AG04449 (cell line): ENCODE results near the gene SMAD3.

Experiments
- CTCF ChIA-PET: fragments of 350-600 bp; formaldehyde crosslinking; extraction: SDS; loops from one replicate; lab custom pipeline; 2021; ENCODE audit warnings: antibody characterized with exemption; lab: Yijun Ruan, JAX
- POLR2A ChIA-PET: fragments of 400-600, 350-600 bp; formaldehyde crosslinking; extraction: SDS; loops from one replicate; lab custom pipeline; 2020; ENCODE audit warnings: antibody characterized with exemption, inconsistent platforms; lab: Yijun Ruan, JAX
- DNase-seq: peaks from one replicate; pipeline ENCODE4 v3.0.0-alpha.2; 2010; ENCODE audit warnings: low read depth, low spot score
- H3K4me3 ChIP-seq: 2 replicates; pipeline ENCODE4 v1.5.1; 2011; ENCODE audit warnings: low read depth, mild to moderate bottlenecking, control low read depth, low read length
- CTCF ChIP-seq: IDR thresholded peaks from one replicate; pipeline ENCODE4 v1.5.1; 2011; ENCODE audit warnings: mild to moderate bottlenecking, moderate library complexity, low read length, control low read depth, inconsistent platforms; ENCODE audit not compliant: insufficient read depth; ENCODE audit errors: missing control alignments

SMAD3 gene

GRCh38 chr15:67136802-67137201, 71.4 kb downstream of the SMAD3 start:
- ChIA-PET CTCF (interaction anchor here (1.1 to 1.2 kb wide), 2 partner anchors 12 to 55 kb away, joined by 3 read pairs; no protein-coding TSS in a partner anchor), POLR2A (no interaction called here)
- H3K4me3 ChIP-seq = no peak overlapping the region
- no peak for DNase-seq
- TF ChIP-seq CTCF = no peak

- CTCF ChIA-PET = interaction anchor here (1.1 to 1.2 kb wide), 2 partner anchors 12 to 56 kb away, joined by 3 read pairs; no protein-coding TSS in a partner anchor
- POLR2A ChIA-PET = no interaction called here
Observed at GRCh38 chr15:67137319-67137718, 71.9 kb downstream of the SMAD3 start.

GRCh38 chr15:67137951-67138848, 72.8 kb downstream of the SMAD3 start:
- ChIA-PET POLR2A (no interaction called here), CTCF (interaction anchor here (1.0 to 1.4 kb wide), 4 partner anchors 10 to 57 kb away, joined by 3 read pairs; no protein-coding TSS in a partner anchor)
- H3K4me3 ChIP-seq = no peak overlapping the region
- no peak for TF ChIP-seq CTCF
- no peak for DNase-seq

More at GRCh38 chr15:67137319-67137718, 71.9 kb downstream of the SMAD3 start:
- no peak for TF ChIP-seq CTCF
- no peak overlapping the region for H3K4me3 ChIP-seq
- DNase-seq = no peak

- CTCF ChIA-PET = interaction anchor here (0.7 to 1.4 kb wide), 5 partner anchors 9 to 193 kb away, joined by 3 to 4 read pairs (median 3); no protein-coding TSS in a partner anchor
- POLR2A ChIA-PET = interaction anchor here (0.6 kb wide), 1 partner anchor 1270 kb away, joined by 3 read pairs; the partner anchor contains the start of gene RAB11A
- no peak for DNase-seq
Observed at GRCh38 chr15:67138891-67139855, 73.8 kb downstream of the SMAD3 start.

More at GRCh38 chr15:67138891-67139855, 73.8 kb downstream of the SMAD3 start:
- no peak for TF ChIP-seq CTCF
- no peak overlapping the region for H3K4me3 ChIP-seq
